Measurements from ENCODE around the gene DPF3. TPM values are rescaled to one million over a fixed set of nuclear protein-coding genes. Genes with fewer than 3 reads are reported as not detected.

Gene DPF3
- total RNA-seq, 4 donors from 2014 or later = 1.1 to 4.7 (median 1.8) TPM

DNA sequence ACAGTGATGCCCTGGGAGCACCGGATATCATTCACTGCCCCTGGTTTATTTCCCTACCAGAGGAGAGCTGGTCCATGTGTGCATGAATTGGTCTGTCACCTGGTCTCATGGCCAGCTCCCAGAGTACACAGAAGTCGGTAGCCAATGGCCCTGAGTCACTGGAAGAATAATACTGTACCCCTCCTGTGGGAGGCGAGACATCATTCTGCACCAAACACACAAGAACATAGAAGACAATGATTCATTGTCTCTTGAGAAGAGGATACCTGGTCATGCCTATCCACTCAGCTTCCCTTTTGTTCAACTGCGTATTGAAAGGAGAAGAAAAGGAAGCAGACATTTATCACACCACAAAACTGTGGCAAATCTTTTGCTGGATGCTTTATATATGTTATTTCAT lies 216.2 kb downstream of the DPF3 start:
- TF ChIP-seq, protein P1, sequence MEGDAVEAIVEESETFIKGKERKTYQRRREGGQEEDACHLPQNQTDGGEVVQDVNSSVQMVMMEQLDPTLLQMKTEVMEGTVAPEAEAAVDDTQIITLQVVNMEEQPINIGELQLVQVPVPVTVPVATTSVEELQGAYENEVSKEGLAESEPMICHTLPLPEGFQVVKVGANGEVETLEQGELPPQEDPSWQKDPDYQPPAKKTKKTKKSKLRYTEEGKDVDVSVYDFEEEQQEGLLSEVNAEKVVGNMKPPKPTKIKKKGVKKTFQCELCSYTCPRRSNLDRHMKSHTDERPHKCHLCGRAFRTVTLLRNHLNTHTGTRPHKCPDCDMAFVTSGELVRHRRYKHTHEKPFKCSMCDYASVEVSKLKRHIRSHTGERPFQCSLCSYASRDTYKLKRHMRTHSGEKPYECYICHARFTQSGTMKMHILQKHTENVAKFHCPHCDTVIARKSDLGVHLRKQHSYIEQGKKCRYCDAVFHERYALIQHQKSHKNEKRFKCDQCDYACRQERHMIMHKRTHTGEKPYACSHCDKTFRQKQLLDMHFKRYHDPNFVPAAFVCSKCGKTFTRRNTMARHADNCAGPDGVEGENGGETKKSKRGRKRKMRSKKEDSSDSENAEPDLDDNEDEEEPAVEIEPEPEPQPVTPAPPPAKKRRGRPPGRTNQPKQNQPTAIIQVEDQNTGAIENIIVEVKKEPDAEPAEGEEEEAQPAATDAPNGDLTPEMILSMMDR (IDR thresholded peaks at IDR 0.05) = no peak
- no peak for TF ChIP-seq POLR2A (IDR thresholded peaks at IDR 0.05)
- no peak for DNase-seq (ENCODE audit: low spot score in 2 of 2)
- intact Hi-C loops (cut with DNase I; ENCODE audit: low total_unique reads) = no loop called here
- WGBS, 2 donors = 92 to 94% methylated on average over 4 of the region's 4 CpGs
- H3K4me3 ChIP-seq (ENCODE audit: low read depth, poor library complexity, severe bottlenecking) = no peak overlapping the region

- TF ChIP-seq, protein P1 (IDR thresholded peaks at IDR 0.05) = no peak
- no peak for TF ChIP-seq POLR2A (IDR thresholded peaks at IDR 0.05)
- WGBS, 2 donors = 65 to 67% methylated on average over 3 of the region's 3 CpGs
- no peak for DNase-seq (ENCODE audit: low spot score in 2 of 2)
- no peak overlapping the region for H3K4me3 ChIP-seq (ENCODE audit: low read depth, poor library complexity, severe bottlenecking)
- intact Hi-C loops (cut with DNase I; ENCODE audit: low total_unique reads) = no loop called here
Measured at GRCh38 chr14:72675126-72675525, 218.8 kb downstream of the DPF3 start.

GRCh38 chr14:72673179-72673578 lies 220.7 kb downstream of the DPF3 start:
- intact Hi-C loops (cut with DNase I; ENCODE audit: low total_unique reads) = no loop called here
- H3K4me3 ChIP-seq (ENCODE audit: low read depth, poor library complexity, severe bottlenecking) = no peak overlapping the region
- TF ChIP-seq, protein P1 (IDR thresholded peaks at IDR 0.05) = no peak
- TF ChIP-seq POLR2A (IDR thresholded peaks at IDR 0.05) = no peak
- no peak for DNase-seq (ENCODE audit: low spot score in 2 of 2)

- no peak overlapping the region for H3K4me3 ChIP-seq (ENCODE audit: low read depth, poor library complexity, severe bottlenecking)
- DNase-seq (ENCODE audit: low spot score in 2 of 2) = no peak
- intact Hi-C loops (cut with DNase I; ENCODE audit: low total_unique reads) = no loop called here
- TF ChIP-seq, protein P1 (IDR thresholded peaks at IDR 0.05) = no peak
- TF ChIP-seq POLR2A (IDR thresholded peaks at IDR 0.05) = no peak
- 0 to 14% methylated on average over 1 of the region's 1 CpG for WGBS, 2 donors
Measured at GRCh38 chr14:72666610-72667009, 227.3 kb downstream of the DPF3 start.

DNA sequence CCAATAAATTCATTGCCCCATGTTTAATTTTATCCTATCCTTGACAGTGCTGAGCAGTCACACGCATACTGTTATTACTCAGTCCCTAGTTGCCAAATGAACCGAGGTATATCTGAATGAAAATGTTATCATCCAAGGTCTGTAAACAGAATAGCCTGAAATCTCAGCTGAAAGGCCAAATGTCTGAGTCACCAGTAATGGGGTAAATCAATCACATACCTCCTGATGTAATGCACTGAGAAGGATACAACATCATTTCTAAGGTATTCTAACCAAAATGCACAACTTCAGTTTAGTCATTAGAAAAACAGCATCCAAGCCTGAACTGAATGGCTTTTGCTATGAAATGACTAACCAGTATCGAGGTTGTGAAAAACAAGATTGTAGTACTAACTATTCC lies 228.6 kb downstream of the DPF3 start:
- DNase-seq (ENCODE audit: low spot score in 2 of 2) = no peak
- intact Hi-C loops (cut with DNase I; ENCODE audit: low total_unique reads) = no loop called here
- WGBS, 2 donors = 55 to 73% methylated on average over 3 of the region's 3 CpGs
- H3K4me3 ChIP-seq (ENCODE audit: low read depth, poor library complexity, severe bottlenecking) = no peak overlapping the region
- TF ChIP-seq, protein P1 (IDR thresholded peaks at IDR 0.05) = no peak
- no peak for TF ChIP-seq POLR2A (IDR thresholded peaks at IDR 0.05)

DNA sequence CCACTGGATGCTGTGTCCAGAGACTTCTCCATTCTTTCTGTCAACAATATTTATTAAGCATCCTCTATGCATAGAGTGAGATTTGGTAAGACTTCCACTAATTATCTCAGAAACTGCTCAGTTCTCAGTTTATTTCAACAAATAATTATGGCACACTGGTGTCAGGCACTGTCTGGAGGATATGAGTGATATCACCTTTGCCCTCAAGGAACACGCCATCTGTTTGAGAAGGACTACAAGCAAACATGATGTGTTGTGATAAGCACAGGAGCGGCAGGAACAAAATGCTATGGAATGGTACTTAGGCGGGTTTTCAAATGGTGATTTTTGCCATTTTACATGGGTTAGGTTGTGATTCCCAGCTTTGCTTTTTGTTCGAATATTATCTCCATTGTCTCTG lies 229.2 kb downstream of the DPF3 start:
- 97% methylated on average over 4 of the region's 4 CpGs for WGBS, 2 donors
- intact Hi-C loops (cut with DNase I; ENCODE audit: low total_unique reads) = no loop called here
- TF ChIP-seq, protein P1 (IDR thresholded peaks at IDR 0.05) = no peak
- TF ChIP-seq POLR2A (IDR thresholded peaks at IDR 0.05) = no peak
- no peak for DNase-seq (ENCODE audit: low spot score in 2 of 2)
- H3K4me3 ChIP-seq (ENCODE audit: low read depth, poor library complexity, severe bottlenecking) = no peak overlapping the region

Data from lower leg skin (tissue), 4 donors.